Panc1 (cell line): ENCODE results near the gene HDDC2. TPM values are rescaled to one million over a fixed set of nuclear protein-coding genes. Genes with fewer than 3 reads are reported as not detected.
"Not testable (repeated sequence)": the region's sequence is repeated elsewhere in the genome, so short reads cannot be mapped to it uniquely, and the experiment has no call there.

ENCODE experiments used
- ATAC-seq: fragments of 200-7000 bp; cut with Tn5 transposase; 2 replicates; pipeline ENCODE4 v1.9.1; 2020; ENCODE audit warnings: mild to moderate bottlenecking, moderate library complexity
- BruUV-seq: library from RNA; stranded (reverse); fragments of 400-500 nt; replicated peaks from 2 replicates; lab custom pipeline; 2021; lab: Mats Ljungman, UMichigan
- CTCF ChIA-PET: fragments of 300-600 bp; sonication (Branson Sonifier 250); formaldehyde crosslinking; loops from one replicate; lab custom pipeline; 2022; ENCODE audit warnings: antibody characterized with exemption; lab: Charles Lee
- POLR2A ChIA-PET: fragments of 300-600 bp; sonication (Branson Sonifier 250); formaldehyde crosslinking; loops from one replicate; lab custom pipeline; 2022; ENCODE audit warnings: antibody characterized with exemption; lab: Charles Lee
- DNase-seq: peaks from one replicate; pipeline ENCODE4 v3.0.0-alpha.2; 2010; ENCODE audit warnings: low read depth, low spot score
- H3K27ac ChIP-seq: 2 replicates; pipeline ENCODE4 v1.5.1; 2011; ENCODE audit warnings: mild to moderate bottlenecking, low read length, inconsistent platforms
- H3K27me3 ChIP-seq: fragments of 200-500 bp; sonication (Bioruptor generic); 2 replicates; pipeline ENCODE4 v1.6.0; 2014; ENCODE audit warnings: low read length, inconsistent platforms; ENCODE audit not compliant: control insufficient read depth, insufficient read depth
- H3K36me3 ChIP-seq: fragments of 200-500 bp; sonication (Bioruptor generic); 2 replicates; pipeline ENCODE4 v1.5.1; 2014; ENCODE audit warnings: inconsistent platforms, mild to moderate bottlenecking, low read length, moderate library complexity; ENCODE audit not compliant: control insufficient read depth, insufficient read depth
- H3K4me1 ChIP-seq: 2 replicates; pipeline ENCODE4 v1.5.1; 2011; ENCODE audit warnings: inconsistent platforms, mild to moderate bottlenecking, low read length, moderate library complexity; ENCODE audit not compliant: control insufficient read depth, insufficient read depth
- H3K4me3 ChIP-seq, 2 experiments: 2 replicates each; pipeline ENCODE4 v1.5.1; 2011 to 2012; ENCODE audit warnings: low read depth in 2 of 2, low read length in 2 of 2, mild to moderate bottlenecking in 2 of 2, inconsistent platforms in 1 of 2, moderate library complexity in 1 of 2
- H3K9me3 ChIP-seq: fragments of 200-500 bp; sonication (Bioruptor generic); 2 replicates; pipeline ENCODE4 v1.5.1; 2014; ENCODE audit warnings: low read depth, mild to moderate bottlenecking, inconsistent platforms, low read length, moderate library complexity; ENCODE audit not compliant: control insufficient read depth, insufficient read depth
- POLR2AphosphoS5 ChIP-seq: IDR thresholded peaks from 2 replicates; pipeline ENCODE4 v1.6.1; 2012; ENCODE audit warnings: mild to moderate bottlenecking, low read depth, low read length, moderate library complexity
- REST ChIP-seq, 2 experiments: IDR thresholded peaks; 2 replicates each; pipeline ENCODE4 v1.6.1; 2011 to 2012; ENCODE audit warnings: low read depth in 2 of 2, control low read depth in 1 of 2, low read length in 1 of 2, mild to moderate bottlenecking in 1 of 2, moderate library complexity in 1 of 2; ENCODE audit not compliant: insufficient read depth in 1 of 2
- SIN3A ChIP-seq: IDR thresholded peaks from 2 replicates; pipeline ENCODE4 v1.6.1; 2012; ENCODE audit warnings: low read depth, mild to moderate bottlenecking, low read length, moderate library complexity, borderline replicate concordance; ENCODE audit not compliant: insufficient read depth
- TCF7L2 ChIP-seq: IDR thresholded peaks from 2 replicates; pipeline ENCODE4 v1.6.1; 2011; ENCODE audit warnings: mild to moderate bottlenecking, low read depth, low read length, inconsistent platforms
- in situ Hi-C: cut with HindIII; loops from 2 replicates; pipeline ENCODE4 v1.10.0; 2016; ENCODE audit warnings: low sequenced_read_pairs, low pct_unique_long_range_greater_than_20kb
- intact Hi-C: fragments of 100-400 bp; cut with micrococcal nuclease; formaldehyde crosslinking; loops from one replicate; pipeline ENCODE4 v1.10.0; 2022; ENCODE audit not compliant: unreplicated experiment
- total RNA-seq: library from RNA; stranded (reverse); gene quantifications from one replicate; pipeline ENCODE4 v1.2.1, GENCODE V29; 2021; ENCODE audit not compliant: unreplicated experiment
- TF ChIP-seq, protein P1 (sequence below): fragments of 450-650 bp; IDR thresholded peaks from 2 replicates; pipeline ENCODE4 v1.5.1; 2017; ENCODE audit warnings: mild to moderate bottlenecking

The HDDC2 gene
- total RNA-seq, 1 experiment from 2014 or later, result 88.8 TPM

DNA sequence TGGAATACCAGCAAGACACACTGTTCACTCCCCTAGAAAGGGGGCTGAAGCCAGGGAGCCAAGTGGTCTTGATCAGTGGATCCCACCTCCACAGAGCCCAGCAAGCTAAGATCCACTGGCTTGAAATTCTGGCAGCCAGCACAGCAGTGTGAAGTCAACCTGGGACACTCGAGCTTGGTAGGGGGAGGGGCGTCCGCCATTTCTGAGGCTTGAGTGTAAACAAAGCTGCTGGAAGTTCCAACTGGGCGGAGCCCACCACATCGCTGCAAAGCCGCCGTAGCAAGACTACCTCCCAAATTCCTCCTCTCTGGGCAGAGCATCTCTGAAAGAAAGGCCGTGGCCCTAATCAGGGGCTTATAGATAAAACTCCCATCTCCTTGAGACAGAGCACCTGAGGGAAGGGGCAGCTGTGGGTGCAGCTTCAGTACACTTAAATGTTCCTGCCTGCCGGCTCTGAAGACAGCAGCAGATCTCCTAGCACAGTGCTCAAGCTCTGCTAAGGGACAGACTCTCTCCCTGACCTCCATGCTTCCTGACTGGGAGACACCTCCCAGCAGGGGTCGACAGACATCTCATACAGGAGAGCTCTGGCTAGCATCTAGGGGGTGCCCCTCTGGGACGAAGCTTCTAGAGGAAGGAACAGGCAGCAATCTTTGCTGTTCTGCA lies 21.3 kb downstream of the HDDC2 start:
- H3K4me3 ChIP-seq, H3K36me3 ChIP-seq, H3K4me1 ChIP-seq, POLR2A ChIA-PET, DNase-seq, H3K27me3 ChIP-seq, in situ Hi-C loops, intact Hi-C loops, H3K27ac ChIP-seq, ATAC-seq, BruUV-seq, H3K9me3 ChIP-seq, CTCF ChIA-PET: not testable (repeated sequence)

GRCh38 chr6:125279961-125280360 lies 21.8 kb downstream of the HDDC2 start:
- no peak for DNase-seq
- Histone ChIP-seq H3K27me3 (no peaks in the 10 kb centered on the region), H3K36me3 (peaks cover 10% of the 10 kb centered on the region), H3K4me3 (no peak overlapping the region), H3K9me3 (no peaks in the 10 kb centered on the region), H3K27ac (no peak overlapping the region), H3K4me1 (no peaks in the 10 kb centered on the region)
- intact Hi-C loops, result no loop called here
- TF ChIP-seq TCF7L2 (no peak), SIN3A (no peak), REST (IDR thresholded peaks at IDR 0.05; ENCODE audit: insufficient read depth in 1 of 2, low read depth in 2 of 2, low read length in 1 of 2) (no peak), POLR2AphosphoS5 (no peak)
- TF ChIP-seq, protein P1, sequence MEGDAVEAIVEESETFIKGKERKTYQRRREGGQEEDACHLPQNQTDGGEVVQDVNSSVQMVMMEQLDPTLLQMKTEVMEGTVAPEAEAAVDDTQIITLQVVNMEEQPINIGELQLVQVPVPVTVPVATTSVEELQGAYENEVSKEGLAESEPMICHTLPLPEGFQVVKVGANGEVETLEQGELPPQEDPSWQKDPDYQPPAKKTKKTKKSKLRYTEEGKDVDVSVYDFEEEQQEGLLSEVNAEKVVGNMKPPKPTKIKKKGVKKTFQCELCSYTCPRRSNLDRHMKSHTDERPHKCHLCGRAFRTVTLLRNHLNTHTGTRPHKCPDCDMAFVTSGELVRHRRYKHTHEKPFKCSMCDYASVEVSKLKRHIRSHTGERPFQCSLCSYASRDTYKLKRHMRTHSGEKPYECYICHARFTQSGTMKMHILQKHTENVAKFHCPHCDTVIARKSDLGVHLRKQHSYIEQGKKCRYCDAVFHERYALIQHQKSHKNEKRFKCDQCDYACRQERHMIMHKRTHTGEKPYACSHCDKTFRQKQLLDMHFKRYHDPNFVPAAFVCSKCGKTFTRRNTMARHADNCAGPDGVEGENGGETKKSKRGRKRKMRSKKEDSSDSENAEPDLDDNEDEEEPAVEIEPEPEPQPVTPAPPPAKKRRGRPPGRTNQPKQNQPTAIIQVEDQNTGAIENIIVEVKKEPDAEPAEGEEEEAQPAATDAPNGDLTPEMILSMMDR, result no peak
- in situ Hi-C loops, result no loop called here
- ChIA-PET POLR2A (no interaction called here), CTCF (no interaction called here)
- no TSS peak for BruUV-seq
- no peak for ATAC-seq

GRCh38 chr6:125277838-125278237 lies 23.9 kb downstream of the HDDC2 start:
- Histone ChIP-seq H3K9me3 (no peaks in the 10 kb centered on the region), H3K27ac (no peak overlapping the region), H3K4me3 (no peak overlapping the region), H3K36me3 (peaks cover 13% of the 10 kb centered on the region), H3K4me1 (no peaks in the 10 kb centered on the region), H3K27me3 (no peaks in the 10 kb centered on the region)
- TF ChIP-seq, protein P1, result no peak
- TF ChIP-seq REST (IDR thresholded peaks at IDR 0.05; ENCODE audit: insufficient read depth in 1 of 2, low read depth in 2 of 2, low read length in 1 of 2) (no peak), POLR2AphosphoS5 (no peak), SIN3A (no peak), TCF7L2 (no peak)
- no peak for ATAC-seq
- in situ Hi-C loops (no loop called here), intact Hi-C loops (no loop called here)
- POLR2A ChIA-PET, result no interaction called here
- CTCF ChIA-PET, result no interaction called here
- no peak for DNase-seq
- no TSS peak for BruUV-seq
